HepG2 (cell line): ENCODE data around the gene DAB2IP. TPM values are rescaled to one million over a fixed set of nuclear protein-coding genes. Genes with fewer than 3 reads are reported as not detected.

Source experiments
- AHR ChIP-seq: IDR thresholded peaks from 2 replicates; pipeline ENCODE4 v1.6.1; 2018; ENCODE audit warnings: missing genetic modification reagents, missing compliant biosample characterization
- CREBL2 ChIP-seq: sonication (generic); formaldehyde crosslinking; IDR thresholded peaks from 2 replicates; pipeline ENCODE4 v1.8.1; 2023; ENCODE audit warnings: missing genetic modification reagents, mild to moderate bottlenecking, borderline replicate concordance
- FOXA3 ChIP-seq: IDR thresholded peaks from 2 replicates; pipeline ENCODE4 v1.6.1; 2016; ENCODE audit warnings: missing genetic modification reagents, missing compliant biosample characterization
- FOXM1 ChIP-seq: sonication (generic); formaldehyde crosslinking; IDR thresholded peaks from 2 replicates; pipeline ENCODE4 v1.5.0; 2020; ENCODE audit warnings: missing genetic modification reagents
- GTF2F1 ChIP-seq: fragments of 150-350 bp; IDR thresholded peaks from 2 replicates; pipeline ENCODE4 v1.6.1; 2014; ENCODE audit warnings: low read length
- MLLT10 ChIP-seq: sonication (generic); formaldehyde crosslinking; IDR thresholded peaks from 2 replicates; pipeline ENCODE4 v1.4.0; 2020; ENCODE audit warnings: missing genetic modification reagents
- NFIC ChIP-seq: IDR thresholded peaks from 2 replicates; pipeline ENCODE4 v1.6.1; 2012; ENCODE audit warnings: mild to moderate bottlenecking, low read length, inconsistent platforms
- POLR2A ChIP-seq, 2 experiments: IDR thresholded peaks; 2 replicates each; pipeline ENCODE4 v1.6.1; 2011; ENCODE audit warnings: low read depth in 2 of 2, low read length in 2 of 2, mild to moderate bottlenecking in 1 of 2, moderate library complexity in 1 of 2; ENCODE audit not compliant: insufficient read depth in 1 of 2
- RBFOX2 ChIP-seq: fragments of 200-400 bp; formaldehyde crosslinking; IDR thresholded peaks from 2 replicates; pipeline ENCODE4 v1.6.1; 2017; ENCODE audit warnings: low read depth, mild to moderate bottlenecking, low read length
- RERE ChIP-seq: IDR thresholded peaks from 2 replicates; pipeline ENCODE4 v1.6.1; 2016; ENCODE audit warnings: low read depth, missing genetic modification reagents, missing compliant biosample characterization
- SAP130 ChIP-seq: IDR thresholded peaks from 2 replicates; pipeline ENCODE4 v1.6.1; 2016; ENCODE audit warnings: low read depth
- TBL1XR1 ChIP-seq: fragments of 150-350 bp; IDR thresholded peaks from 2 replicates; pipeline ENCODE4 v1.6.1; 2014; ENCODE audit warnings: borderline replicate concordance, low read length; ENCODE audit not compliant: partially characterized antibody
- ZBTB34 ChIP-seq: sonication (generic); formaldehyde crosslinking; IDR thresholded peaks from 2 replicates; pipeline ENCODE4 v1.8.0; 2022; ENCODE audit warnings: mild to moderate bottlenecking, missing genetic modification reagents
- ZNF275 ChIP-seq: sonication (generic); formaldehyde crosslinking; IDR thresholded peaks from 2 replicates; pipeline ENCODE4 v1.8.0; 2022; ENCODE audit warnings: missing genetic modification reagents, mild to moderate bottlenecking, inconsistent platforms, borderline replicate concordance
- ZNF337 ChIP-seq: sonication (generic); formaldehyde crosslinking; IDR thresholded peaks from 2 replicates; pipeline ENCODE4 v1.5.1; 2020; ENCODE audit warnings: missing genetic modification reagents, low read depth, mild to moderate bottlenecking, borderline replicate concordance
- ZNF512B ChIP-seq: sonication (generic); formaldehyde crosslinking; IDR thresholded peaks from 2 replicates; pipeline ENCODE4 v1.5.1; 2020; ENCODE audit warnings: missing genetic modification reagents, mild to moderate bottlenecking, borderline replicate concordance
- polyA plus RNA-seq, 8 experiments: library from polyadenylated mRNA; depleted of rRNA in 3 of 8; stranded (reverse) in 7 of 8; unstranded in 1 of 8; fragments of >200 nt; fragmentation: Illumina TruSeq in 4 of 8; extraction: Trizol in 4 of 8; gene quantifications; 2 replicates each; pipeline versions ENCODE4 v1.2.1 to v1.2.3, GENCODE V29; 2011 to 2016; ENCODE audit warnings: low read depth in 4 of 8, missing spikeins in 1 of 8, mixed read lengths in 1 of 8; ENCODE audit not compliant: insufficient read depth in 1 of 8
- total RNA-seq, 5 experiments: library from RNA; depleted of rRNA; stranded (reverse); fragments of >200 nt; fragmentation: Illumina TruSeq; extraction: Trizol; gene quantifications; 2 replicates each; pipeline ENCODE4 v1.2.3, GENCODE V29; 2016; ENCODE audit warnings: low read depth in 1 of 5

The DAB2IP gene
- total and polyA plus RNA-seq, 2 of the 13 experiments (the other 11 are each of a cell fraction or from before 2014, with no cell fraction given), result 25.3 to 37.9 TPM

GRCh38 chr9:121750715-121751623 is 99.5 kb downstream of the DAB2IP start (continued):
- no peak; the same call in 1 of the 2 replicates for TF ChIP-seq RERE (CRISPR knock-in tag)
- TF ChIP-seq AHR (CRISPR knock-in tag), result no peak
- TF ChIP-seq POLR2A (IDR thresholded peaks at IDR 0.05; ENCODE audit: insufficient read depth in 1 of 2, low read depth in 2 of 2, low read length in 2 of 2), result peak in 1 of 2 experiments; percentile 35; a peak in 1 of 4 replicates
- TF ChIP-seq NFIC, result no peak
- peak; percentile 86; the same call in 1 of the 2 replicates for TF ChIP-seq ZNF512B (CRISPR knock-in tag)
- no peak for TF ChIP-seq GTF2F1
- TF ChIP-seq ZNF275 (CRISPR knock-in tag), result peak; percentile 28; the same call in 1 of the 2 replicates
- peak; percentile 67; the same call in 1 of the 2 replicates for TF ChIP-seq CREBL2
- TF ChIP-seq FOXA3, result peak; percentile 21; the same call in 1 of the 2 replicates
- no peak for TF ChIP-seq MLLT10 (CRISPR knock-in tag)
- TF ChIP-seq SAP130, result peak; percentile 49; the same call in 1 of the 2 replicates
- no peak for TF ChIP-seq TBL1XR1
- TF ChIP-seq ZBTB34, result no peak
- peak; percentile 57 for TF ChIP-seq RBFOX2
- TF ChIP-seq FOXM1, result no peak
- TF ChIP-seq ZNF337 (CRISPR knock-in tag), result 0 out of 2 replicates have a peak, but pooled peaks have one; percentile 36
